Naive thymus-derived CD8-positive, alpha-beta T cell (primary cell): ENCODE data around the gene KRTAP13-2. TPM values are rescaled to one million over a fixed set of nuclear protein-coding genes. Genes with fewer than 3 reads are reported as not detected.

Experiments used
- ATAC-seq, 2 donors: fragments of 150-1000 bp; cut with Tn5 transposase in 1 of 2; sonication (Bioruptor Pico), chemical (Tn5 transposase) in 1 of 2; 1 replicate in 1 of 2; 2 replicates in 1 of 2; pipeline ENCODE4 v1.10.0; 2021; ENCODE audit warnings: mild to moderate bottlenecking in 2 of 2, moderate library complexity in 2 of 2
- POLR2A ChIA-PET: fragments of 350-600 bp; sonication (Branson Sonifier 250); formaldehyde crosslinking; loops from one replicate; lab custom pipeline; 2021; ENCODE audit warnings: antibody characterized with exemption; lab: Charles Lee
- DNase-seq, 10 donors: peaks; one replicate each; pipeline versions ENCODE4 v3.0.0 to v3.0.0-alpha.2; 2020 to 2022
- H3K27ac Mint-ChIP-seq, 10 donors: one replicate each; pipeline ENCODE4 v1.8.0; 2020 to 2022; ENCODE audit warnings: mild to moderate bottlenecking in 10 of 10, mixed read lengths in 10 of 10, moderate library complexity in 4 of 10, inconsistent platforms in 1 of 10
- H3K27me3 Mint-ChIP-seq, 5 donors: one replicate each; pipeline ENCODE4 v1.8.0; 2021 to 2022; ENCODE audit warnings: mixed read lengths in 5 of 5
- H3K36me3 Mint-ChIP-seq, 3 donors: one replicate each; pipeline ENCODE4 v1.8.0; 2020 to 2022; ENCODE audit warnings: mixed read lengths in 3 of 3, mild to moderate bottlenecking in 2 of 3, inconsistent platforms in 1 of 3
- H3K4me1 Mint-ChIP-seq, 4 donors: one replicate each; pipeline ENCODE4 v1.8.0; 2021 to 2022; ENCODE audit warnings: mixed read lengths in 4 of 4
- H3K4me3 Mint-ChIP-seq, 10 donors: one replicate each; pipeline ENCODE4 v1.8.0; 2020 to 2022; ENCODE audit warnings: mild to moderate bottlenecking in 10 of 10, mixed read lengths in 10 of 10, moderate library complexity in 6 of 10, inconsistent platforms in 1 of 10
- H3K9me3 Mint-ChIP-seq, 9 donors: one replicate each; pipeline ENCODE4 v1.8.0; 2020 to 2022; ENCODE audit warnings: mixed read lengths in 9 of 9, mild to moderate bottlenecking in 3 of 9, inconsistent platforms in 1 of 9, moderate library complexity in 1 of 9
- polyA plus RNA-seq, 3 donors: library from polyadenylated mRNA; unstranded; fragments of 300-500 nt; fragmentation: Illumina TruSeq; gene quantifications; one replicate each; pipeline ENCODE4 v1.2.3, GENCODE V29; 2021
- total RNA-seq, 8 experiments: library from RNA in 2 of 8; stranded (reverse) in 2 of 8; gene quantifications; one replicate each; pipeline ENCODE4 v1.2.3 and lab custom pipeline; 2021 to 2026

KRTAP13-2 gene, protein sequence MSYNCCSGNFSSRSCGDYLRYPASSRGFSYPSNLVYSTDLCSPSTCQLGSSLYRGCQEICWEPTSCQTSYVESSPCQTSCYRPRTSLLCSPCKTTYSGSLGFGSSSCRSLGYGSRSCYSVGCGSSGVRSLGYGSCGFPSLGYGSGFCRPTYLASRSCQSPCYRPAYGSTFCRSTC
- not detected for total RNA-seq
- polyA plus RNA-seq, result not detected
- total RNA-seq (lab: John Stamatoyannopoulos, UW), result 0 reads per million in 6 experiments

DNA sequence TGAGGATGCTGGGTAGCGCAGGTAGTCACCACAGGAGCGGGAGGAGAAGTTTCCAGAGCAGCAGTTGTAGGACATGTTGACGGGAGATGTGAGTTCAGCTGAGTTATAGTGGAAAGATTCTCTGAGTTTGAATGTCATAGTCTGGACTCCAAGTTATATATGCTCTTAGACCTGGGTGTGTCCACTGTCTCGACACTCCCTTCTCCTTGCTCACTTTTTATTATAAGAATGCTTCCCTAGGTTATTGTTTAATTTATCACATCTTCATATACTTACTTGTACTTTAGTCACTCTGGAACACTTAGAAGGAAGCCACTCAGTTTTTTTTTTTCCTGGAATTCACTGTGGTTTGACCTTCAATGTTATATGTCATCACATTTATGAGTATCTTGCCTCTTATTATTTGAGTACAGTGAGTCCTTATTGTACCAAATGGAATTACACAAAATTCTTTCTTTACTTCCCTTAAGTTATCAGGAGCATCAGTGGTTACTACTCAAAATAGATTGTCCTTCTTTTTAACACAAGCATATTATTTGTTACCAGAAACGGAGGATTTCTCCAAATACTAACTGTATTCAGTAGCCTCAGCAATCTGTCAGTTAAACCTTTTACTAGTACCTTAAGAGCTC lies at the start of gene KRTAP13-2:
Gene KRTAP13-2 (minus strand): TSS at position 133 of the 632 bp plus-strand sequence. CDS start 58 bp downstream, at position 75.
- H3K4me3 Mint-ChIP-seq, result no peak within 1 kb of the TSS
- POLR2A ChIA-PET, result no interaction called here
- peaks cover 2 to 7% (median 5%) of the 10 kb centered on the region in 5 donors for H3K27me3 Mint-ChIP-seq
- DNase-seq (no peak), ATAC-seq (no peak)
- H3K36me3 Mint-ChIP-seq, result no peaks in the 10 kb centered on the region
- peak within 1 kb of the TSS in 1 of 10 donors; percentile 35 for H3K27ac Mint-ChIP-seq
- peaks cover 0 to 2% (median 0%) of the 10 kb centered on the region in 9 donors for H3K9me3 Mint-ChIP-seq
- H3K4me1 Mint-ChIP-seq, result no peaks in the 10 kb centered on the region

DNA sequence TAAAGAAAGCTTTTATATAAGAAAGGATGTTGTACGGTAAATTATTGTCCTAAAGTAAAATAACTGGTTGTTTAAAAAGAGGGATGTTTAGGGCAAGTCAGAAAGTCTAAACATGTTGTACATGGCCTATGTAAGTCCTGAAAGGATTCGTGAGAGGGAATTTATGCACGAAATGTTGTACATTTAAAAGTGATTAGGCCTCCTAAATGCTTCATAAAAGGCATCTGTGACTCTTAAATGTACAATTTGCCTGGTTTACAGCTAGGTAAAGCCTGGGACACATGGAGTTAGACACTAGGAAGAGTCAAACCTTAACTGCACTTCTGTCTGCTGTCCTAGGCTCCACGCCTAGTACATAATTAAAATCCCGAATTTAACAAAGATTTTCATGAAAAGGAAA lies 43.9 kb upstream of the KRTAP13-2 start:
- Mint-ChIP-seq H3K27ac (no peak overlapping the region), H3K4me3 (no peak overlapping the region), H3K9me3 (peaks cover 0 to 5% (median 0%) of the 10 kb centered on the region in 9 donors), H3K36me3 (no peaks in the 10 kb centered on the region), H3K27me3 (peaks cover 0 to 5% (median 0%) of the 10 kb centered on the region in 5 donors), H3K4me1 (no peaks in the 10 kb centered on the region)
- ATAC-seq (no peak), DNase-seq (no peak)
- POLR2A ChIA-PET, result no interaction called here

DNA sequence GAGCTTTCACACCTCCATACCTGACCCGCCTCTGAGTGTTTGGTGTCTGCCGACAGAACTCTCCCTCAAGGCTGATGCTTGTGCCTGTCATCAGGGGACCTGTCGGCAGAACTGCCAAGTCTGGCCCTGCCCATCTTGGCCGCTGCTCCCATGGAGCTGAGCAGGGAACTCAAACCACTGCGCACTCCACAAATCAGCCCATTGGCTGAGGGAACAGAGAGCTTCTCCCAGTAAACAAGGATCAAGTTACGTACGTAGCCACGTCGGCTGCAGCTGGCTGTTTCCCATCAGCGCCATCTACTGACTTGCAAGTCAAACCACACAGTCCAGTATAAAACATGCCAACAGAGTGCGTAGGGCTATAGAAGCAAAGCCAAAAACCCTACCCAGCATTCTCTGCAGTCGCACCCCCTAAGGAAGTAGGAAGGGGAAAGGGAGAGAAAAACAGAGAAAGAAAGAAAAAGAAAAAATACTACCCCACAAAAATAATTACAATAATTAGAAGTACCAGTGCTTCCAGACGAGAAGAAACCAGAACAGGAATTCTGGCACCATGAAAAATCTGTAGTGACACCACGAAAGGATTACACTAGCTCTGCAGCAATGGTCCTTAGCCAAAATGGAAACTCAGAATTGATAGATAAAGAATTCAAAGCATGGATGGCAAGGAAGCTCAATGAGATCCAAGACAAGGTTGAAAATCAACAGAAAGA lies 36.9 kb upstream of the KRTAP13-2 start:
- ATAC-seq, result no peak
- POLR2A ChIA-PET, result no interaction called here
- Mint-ChIP-seq H3K4me1 (no peaks in the 10 kb centered on the region), H3K27me3 (peaks cover 6 to 30% (median 12%) of the 10 kb centered on the region in 5 donors), H3K4me3 (no peak overlapping the region), H3K9me3 (peaks cover 2 to 25% (median 10%) of the 10 kb centered on the region in 9 donors), H3K36me3 (peaks cover 0 to 12% (median 0%) of the 10 kb centered on the region in 3 donors), H3K27ac (no peak overlapping the region)
- DNase-seq, result no peak

DNA sequence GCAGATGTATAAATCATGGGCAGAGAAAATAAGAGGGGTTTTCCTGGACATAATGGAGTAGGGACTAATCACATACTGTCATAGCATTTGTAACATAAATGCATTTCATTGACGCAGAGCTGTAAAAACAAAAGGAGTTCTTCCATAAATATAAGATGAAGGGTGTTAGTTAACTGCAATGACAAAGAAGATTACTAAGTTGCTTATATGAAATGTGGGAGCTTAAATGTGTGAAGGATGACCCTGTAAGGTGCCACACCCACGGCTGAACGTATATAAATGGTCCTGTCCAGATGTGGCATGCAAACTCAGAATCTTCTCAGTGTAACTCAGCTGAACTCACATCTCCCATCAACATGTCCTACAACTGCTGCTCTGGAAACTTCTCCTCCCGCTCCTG lies 23.7 kb upstream of the KRTAP13-2 start, which contains the start of gene KRTAP13-1:
Gene KRTAP13-1 (plus strand): TSS at position 301 of the 400 bp plus-strand sequence. CDS start 56 bp downstream, at position 357.
- no peak within 1 kb of the TSS for H3K4me3 Mint-ChIP-seq
- H3K4me1 Mint-ChIP-seq, result no peaks in the 10 kb centered on the region
- ATAC-seq (no peak), DNase-seq (no peak)
- POLR2A ChIA-PET, result no interaction called here
- no peaks in the 10 kb centered on the region for H3K36me3 Mint-ChIP-seq
- peaks cover 0 to 6% (median 1%) of the 10 kb centered on the region in 9 donors for H3K9me3 Mint-ChIP-seq
- no peak within 1 kb of the TSS for H3K27ac Mint-ChIP-seq
- H3K27me3 Mint-ChIP-seq, result peaks cover 5 to 22% (median 10%) of the 10 kb centered on the region in 5 donors

DNA sequence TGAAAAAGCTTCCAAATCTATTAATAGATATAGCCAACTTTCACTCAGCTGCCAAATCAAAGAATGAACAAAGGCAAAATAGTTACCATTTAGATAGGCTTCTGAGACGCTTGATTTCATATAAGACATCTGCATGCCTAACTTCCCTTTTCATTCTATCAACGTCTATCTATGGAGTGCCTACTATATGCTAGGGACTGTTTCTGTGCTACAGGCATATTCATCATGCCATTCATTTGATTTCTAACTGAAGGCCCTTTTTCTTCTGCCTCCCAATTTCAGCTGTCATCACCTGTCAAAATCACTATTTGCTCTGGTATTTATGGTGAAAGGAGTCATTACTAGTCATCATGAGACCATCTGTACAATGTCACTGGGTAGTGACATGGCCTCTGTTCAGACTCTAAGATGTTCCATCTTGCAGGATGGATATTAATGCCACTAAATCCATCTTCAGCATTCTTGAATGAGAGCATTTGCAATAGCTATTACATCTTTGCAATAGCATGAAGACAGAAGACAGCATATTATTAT lies 19.5 kb upstream of the KRTAP13-2 start:
- no peak for ATAC-seq
- POLR2A ChIA-PET, result no interaction called here
- no peak for DNase-seq
- no peaks in the 10 kb centered on the region for H3K4me1 Mint-ChIP-seq
- no peaks in the 10 kb centered on the region for H3K36me3 Mint-ChIP-seq
- H3K27me3 Mint-ChIP-seq, result peaks cover 2 to 17% (median 3%) of the 10 kb centered on the region in 5 donors
- H3K27ac Mint-ChIP-seq, result no peak overlapping the region
- H3K4me3 Mint-ChIP-seq, result no peak overlapping the region
- peaks cover 0 to 16% (median 5%) of the 10 kb centered on the region in 9 donors for H3K9me3 Mint-ChIP-seq

DNA sequence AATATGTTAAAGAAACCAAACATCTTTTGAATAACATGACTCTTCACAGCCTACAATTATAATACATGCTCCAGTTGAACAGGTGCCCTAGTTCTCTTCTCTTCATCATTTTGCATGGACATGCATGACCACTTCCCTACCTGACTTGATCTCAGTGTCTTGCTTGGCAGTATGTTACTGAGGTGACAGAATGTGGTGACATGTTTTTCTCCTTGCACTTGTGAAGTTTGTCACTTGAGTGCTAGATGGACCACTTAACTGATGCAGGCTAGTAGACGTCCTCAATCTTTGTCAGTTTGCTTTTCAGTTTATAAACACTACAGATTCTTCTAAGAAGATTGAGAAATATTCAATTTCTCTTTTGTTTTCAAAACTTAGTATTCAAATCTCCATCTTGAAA lies 10.1 kb upstream of the KRTAP13-2 start:
- Mint-ChIP-seq H3K4me3 (no peak overlapping the region), H3K9me3 (peaks cover 0 to 7% (median 0%) of the 10 kb centered on the region in 9 donors), H3K27me3 (peaks cover 2 to 18% (median 5%) of the 10 kb centered on the region in 5 donors), H3K4me1 (no peaks in the 10 kb centered on the region), H3K27ac (no peak overlapping the region), H3K36me3 (no peaks in the 10 kb centered on the region)
- ATAC-seq (no peak), DNase-seq (no peak)
- POLR2A ChIA-PET, result no interaction called here

DNA sequence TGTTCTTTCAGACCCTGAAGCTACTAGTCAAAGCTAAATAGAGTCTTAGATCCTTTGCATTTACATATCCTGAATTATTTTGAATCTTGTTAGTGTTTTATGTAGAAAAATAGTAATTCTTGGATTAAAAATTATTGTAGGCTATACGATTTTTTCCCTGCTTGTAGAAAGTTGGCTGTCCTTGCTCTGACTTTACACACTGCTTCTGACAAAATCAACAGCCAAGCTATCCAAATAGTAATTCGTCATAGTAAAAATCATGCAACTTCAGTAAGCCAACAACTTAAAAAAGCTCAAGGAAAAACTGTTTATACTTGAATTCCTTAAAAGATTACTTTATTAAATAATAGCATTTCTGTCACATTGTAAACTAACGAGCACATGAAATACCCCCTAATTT lies 16.2 kb downstream of the KRTAP13-2 start:
- Mint-ChIP-seq H3K4me1 (no peaks in the 10 kb centered on the region), H3K9me3 (no peaks in the 10 kb centered on the region), H3K27ac (no peak overlapping the region), H3K27me3 (peaks cover 7 to 18% (median 9%) of the 10 kb centered on the region in 5 donors), H3K4me3 (no peak overlapping the region), H3K36me3 (no peaks in the 10 kb centered on the region)
- DNase-seq (no peak), ATAC-seq (no peak)
- POLR2A ChIA-PET, result no interaction called here

DNA sequence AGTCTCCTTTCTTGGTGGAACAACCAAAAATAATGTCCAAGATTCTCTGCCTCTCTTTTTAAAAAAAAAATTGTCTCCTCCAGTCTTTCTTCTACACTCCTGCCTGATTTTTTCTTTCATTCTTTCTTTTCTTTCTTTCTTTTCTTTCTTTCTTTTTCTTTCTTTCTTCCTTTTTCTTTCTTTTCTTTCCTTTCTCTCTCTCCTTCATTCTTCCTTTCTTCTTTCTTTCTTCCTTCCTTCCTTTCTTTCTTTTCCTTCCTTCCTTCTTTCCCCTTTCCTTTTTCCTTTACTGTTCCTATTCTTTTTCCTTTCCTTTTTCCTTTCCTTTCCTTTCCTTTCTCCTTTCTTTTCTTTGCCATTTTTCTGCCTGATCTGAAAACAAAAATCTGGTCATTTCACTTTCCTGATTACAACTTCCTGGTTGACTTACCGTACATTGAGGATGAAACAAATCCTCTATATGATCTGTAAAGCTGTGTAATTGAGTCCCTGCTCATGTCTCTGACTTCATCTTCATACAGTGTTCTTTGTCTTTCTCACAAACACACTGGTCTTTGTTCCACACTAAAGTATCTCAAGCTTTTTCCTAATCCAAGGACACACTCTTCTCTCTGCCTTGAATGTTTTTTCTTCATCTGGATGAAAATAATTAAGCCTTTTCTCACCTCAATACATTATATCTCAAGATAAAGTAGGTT lies 17.6 kb downstream of the KRTAP13-2 start:
- Mint-ChIP-seq H3K9me3 (no peaks in the 10 kb centered on the region), H3K27me3 (peaks cover 7 to 18% (median 9%) of the 10 kb centered on the region in 5 donors)
- POLR2A ChIA-PET, result no interaction called here

DNA sequence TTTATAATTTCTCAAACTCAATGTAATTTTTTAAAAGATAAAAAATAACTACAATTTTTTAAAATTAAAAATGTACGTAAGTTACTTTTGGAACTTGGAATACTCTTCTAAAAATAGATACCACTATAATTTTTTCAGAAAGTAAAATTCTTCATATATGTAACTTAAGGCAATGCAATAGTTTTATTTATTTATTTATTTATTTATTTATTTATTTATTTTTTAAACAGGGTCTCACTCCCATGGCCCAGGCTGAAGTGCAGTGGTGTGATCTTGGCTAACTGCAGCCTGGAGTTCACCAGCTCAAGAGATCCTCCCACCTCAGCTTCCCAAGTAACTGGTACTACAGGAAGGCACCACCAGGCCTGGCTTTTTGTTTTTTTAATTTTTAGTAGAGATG lies 20.5 kb downstream of the KRTAP13-2 start:
- Mint-ChIP-seq H3K36me3 (no peaks in the 10 kb centered on the region), H3K4me1 (no peaks in the 10 kb centered on the region), H3K27me3 (peaks cover 6 to 17% (median 7%) of the 10 kb centered on the region in 5 donors), H3K4me3 (no peak overlapping the region), H3K9me3 (no peaks in the 10 kb centered on the region), H3K27ac (no peak overlapping the region)
- ATAC-seq (no peak), DNase-seq (no peak)
- POLR2A ChIA-PET, result no interaction called here

More for the DNA sequence above, 17.6 kb downstream of the KRTAP13-2 start:
- DNase-seq (no peak), ATAC-seq (no peak)
- Mint-ChIP-seq H3K4me3 (no peak overlapping the region), H3K27ac (no peak overlapping the region), H3K4me1 (no peaks in the 10 kb centered on the region), H3K36me3 (no peaks in the 10 kb centered on the region)

DNA sequence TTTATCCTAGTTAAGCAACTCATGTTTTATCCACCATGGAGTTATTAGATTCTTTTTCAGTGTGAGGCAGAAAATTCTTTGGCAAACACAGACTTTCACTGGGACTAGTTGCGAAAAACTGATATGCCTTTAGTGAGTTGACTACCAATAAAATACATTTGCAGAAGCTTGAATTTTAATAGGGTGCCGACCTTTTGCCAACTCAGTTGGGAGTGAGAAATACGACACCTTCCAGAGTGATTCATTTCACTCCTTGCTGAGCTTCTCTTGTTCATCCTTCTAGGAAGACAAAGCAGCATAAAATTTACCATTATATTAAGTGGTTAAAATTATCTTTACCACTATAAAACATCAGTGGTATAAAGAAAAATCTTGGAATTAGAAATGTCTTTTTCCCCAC lies 22.5 kb downstream of the KRTAP13-2 start:
- H3K4me3 Mint-ChIP-seq, result no peak overlapping the region
- no peak for DNase-seq
- no peaks in the 10 kb centered on the region for H3K4me1 Mint-ChIP-seq
- peaks cover 3 to 19% (median 5%) of the 10 kb centered on the region in 5 donors for H3K27me3 Mint-ChIP-seq
- no peaks in the 10 kb centered on the region for H3K36me3 Mint-ChIP-seq
- POLR2A ChIA-PET, result no interaction called here
- no peak overlapping the region for H3K27ac Mint-ChIP-seq
- ATAC-seq, result no peak
- no peaks in the 10 kb centered on the region for H3K9me3 Mint-ChIP-seq

DNA sequence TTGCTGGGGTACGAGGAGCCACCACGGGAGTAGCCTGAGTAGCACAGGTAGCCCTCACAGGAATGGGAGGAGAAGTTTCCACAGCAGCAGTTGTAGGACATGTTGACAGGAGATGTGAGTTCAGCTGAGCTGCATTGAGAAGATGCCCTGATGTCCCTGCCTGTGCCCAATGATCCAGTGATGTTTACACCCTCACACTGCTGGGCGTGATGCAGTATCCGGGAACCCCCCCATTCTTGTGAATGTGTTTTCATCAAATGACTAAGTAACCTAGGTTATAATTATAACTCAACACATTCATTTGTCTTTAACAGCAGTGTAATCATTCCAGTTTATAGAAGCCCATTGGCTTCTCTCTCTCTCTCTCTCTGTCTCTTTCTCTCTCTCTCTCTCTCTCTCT lies 23.6 kb downstream of the KRTAP13-2 start, which contains the start of gene KRTAP23-1:
Gene KRTAP23-1 (minus strand): TSS at position 101 of the 400 bp plus-strand sequence. CDS start 0 bp downstream, at position 101.
- H3K4me3 Mint-ChIP-seq, result no peak within 1 kb of the TSS
- DNase-seq (no peak), ATAC-seq (no peak)
- POLR2A ChIA-PET, result no interaction called here
- no peak within 1 kb of the TSS for H3K27ac Mint-ChIP-seq
- peaks cover 0 to 19% (median 1%) of the 10 kb centered on the region in 5 donors for H3K27me3 Mint-ChIP-seq
- H3K36me3 Mint-ChIP-seq, result no peaks in the 10 kb centered on the region
- no peaks in the 10 kb centered on the region for H3K9me3 Mint-ChIP-seq
- no peaks in the 10 kb centered on the region for H3K4me1 Mint-ChIP-seq

DNA sequence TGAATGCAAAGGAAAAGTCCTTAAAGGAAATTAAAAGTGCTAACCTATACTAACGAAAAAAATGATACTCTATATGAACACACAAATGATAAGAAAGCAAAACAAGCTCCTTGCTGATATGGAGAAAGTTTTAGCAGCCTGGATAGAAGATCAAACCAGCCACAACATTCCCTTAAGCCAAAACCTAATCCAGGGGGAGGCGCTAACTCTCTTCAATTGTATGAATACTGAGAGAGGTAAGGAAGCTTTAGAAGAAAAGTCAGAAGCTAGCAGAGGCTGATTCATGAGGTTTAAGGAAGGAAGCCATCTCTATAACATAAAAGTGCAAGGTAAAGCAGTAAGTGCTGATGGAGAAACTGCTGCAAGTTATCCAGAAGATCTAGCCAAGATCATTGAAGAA lies 27.1 kb downstream of the KRTAP13-2 start:
- no peak for ATAC-seq
- H3K9me3 Mint-ChIP-seq, result no peaks in the 10 kb centered on the region
- POLR2A ChIA-PET, result no interaction called here
- no peak for DNase-seq
- H3K27ac Mint-ChIP-seq, result no peak overlapping the region
- H3K4me1 Mint-ChIP-seq, result no peaks in the 10 kb centered on the region
- peaks cover 3 to 20% (median 6%) of the 10 kb centered on the region in 5 donors for H3K27me3 Mint-ChIP-seq
- H3K36me3 Mint-ChIP-seq, result no peaks in the 10 kb centered on the region
- no peak overlapping the region for H3K4me3 Mint-ChIP-seq
